ENCODE data around the gene TMEM25.

Gene TMEM25

GRCh38 chr11:118521892-118522311, 9.1 kb upstream of the TMEM25 start:
- no peaks in the 10 kb centered on the region for H3K79me2 ChIP-seq (ENCODE audit: control insufficient read depth, insufficient read depth, low read length, unreplicated experiment)
- H3K4me3 ChIP-seq (ENCODE audit: low read depth, low read length) = no peak overlapping the region
- peaks cover 29% of the 10 kb centered on the region for H3K36me3 ChIP-seq (ENCODE audit: insufficient read depth, low read length)
- no peak overlapping the region for H3K27ac ChIP-seq (ENCODE audit: low read depth, low read length)
- no peaks in the 10 kb centered on the region for H3K4me1 ChIP-seq (ENCODE audit: control insufficient read depth, insufficient read depth, low read length, unreplicated experiment)
- no peaks in the 10 kb centered on the region for H3K27me3 ChIP-seq (ENCODE audit: insufficient read depth, low read length)
- no peak overlapping the region for H2AFZ ChIP-seq (ENCODE audit: low read length, unreplicated experiment)

GRCh38 chr11:118522571-118523072, 8.4 kb upstream of the TMEM25 start:
- Histone ChIP-seq H3K27me3 (ENCODE audit: insufficient read depth, low read length) (no peaks in the 10 kb centered on the region), H3K36me3 (ENCODE audit: insufficient read depth, low read length) (peaks cover 29% of the 10 kb centered on the region), H3K79me2 (ENCODE audit: control insufficient read depth, insufficient read depth, low read length, unreplicated experiment) (no peaks in the 10 kb centered on the region), H3K4me3 (ENCODE audit: low read depth, low read length) (no peak overlapping the region), H3K4me1 (ENCODE audit: control insufficient read depth, insufficient read depth, low read length, unreplicated experiment) (no peaks in the 10 kb centered on the region), H3K27ac (ENCODE audit: low read depth, low read length) (no peak overlapping the region), H2AFZ (ENCODE audit: low read length, unreplicated experiment) (no peak overlapping the region)

GRCh38 chr11:118524356-118524755, 6.6 kb upstream of the TMEM25 start:
- no peaks in the 10 kb centered on the region for H3K27me3 ChIP-seq (ENCODE audit: insufficient read depth, low read length)
- no peak overlapping the region for H2AFZ ChIP-seq (ENCODE audit: low read length, unreplicated experiment)
- H3K79me2 ChIP-seq (ENCODE audit: control insufficient read depth, insufficient read depth, low read length, unreplicated experiment) = no peaks in the 10 kb centered on the region
- peaks cover 21% of the 10 kb centered on the region for H3K36me3 ChIP-seq (ENCODE audit: insufficient read depth, low read length)
- H3K4me3 ChIP-seq (ENCODE audit: low read depth, low read length) = no peak overlapping the region
- no peaks in the 10 kb centered on the region for H3K4me1 ChIP-seq (ENCODE audit: control insufficient read depth, insufficient read depth, low read length, unreplicated experiment)
- H3K27ac ChIP-seq (ENCODE audit: low read depth, low read length) = no peak overlapping the region

- Histone ChIP-seq H2AFZ (ENCODE audit: low read length, unreplicated experiment) (no peak overlapping the region), H3K27ac (ENCODE audit: low read depth, low read length) (no peak overlapping the region), H3K4me1 (ENCODE audit: control insufficient read depth, insufficient read depth, low read length, unreplicated experiment) (peaks cover 2% of the 10 kb centered on the region), H3K36me3 (ENCODE audit: insufficient read depth, low read length) (peaks cover 16% of the 10 kb centered on the region), H3K27me3 (ENCODE audit: insufficient read depth, low read length) (no peaks in the 10 kb centered on the region), H3K79me2 (ENCODE audit: control insufficient read depth, insufficient read depth, low read length, unreplicated experiment) (no peaks in the 10 kb centered on the region), H3K4me3 (ENCODE audit: low read depth, low read length) (no peak overlapping the region)
Measured at GRCh38 chr11:118524757-118525470, 6.1 kb upstream of the TMEM25 start.

- Histone ChIP-seq H3K4me3 (ENCODE audit: low read depth, low read length) (no peak overlapping the region), H3K27me3 (ENCODE audit: insufficient read depth, low read length) (no peaks in the 10 kb centered on the region), H3K27ac (ENCODE audit: low read depth, low read length) (no peak overlapping the region), H3K4me1 (ENCODE audit: control insufficient read depth, insufficient read depth, low read length, unreplicated experiment) (peaks cover 4% of the 10 kb centered on the region), H3K79me2 (ENCODE audit: control insufficient read depth, insufficient read depth, low read length, unreplicated experiment) (no peaks in the 10 kb centered on the region), H2AFZ (ENCODE audit: low read length, unreplicated experiment) (no peak overlapping the region), H3K36me3 (ENCODE audit: insufficient read depth, low read length) (peaks cover 3% of the 10 kb centered on the region; the same call in 1 of the 2 replicates)
Measured at GRCh38 chr11:118526688-118527087, 4.3 kb upstream of the TMEM25 start.

DNA sequence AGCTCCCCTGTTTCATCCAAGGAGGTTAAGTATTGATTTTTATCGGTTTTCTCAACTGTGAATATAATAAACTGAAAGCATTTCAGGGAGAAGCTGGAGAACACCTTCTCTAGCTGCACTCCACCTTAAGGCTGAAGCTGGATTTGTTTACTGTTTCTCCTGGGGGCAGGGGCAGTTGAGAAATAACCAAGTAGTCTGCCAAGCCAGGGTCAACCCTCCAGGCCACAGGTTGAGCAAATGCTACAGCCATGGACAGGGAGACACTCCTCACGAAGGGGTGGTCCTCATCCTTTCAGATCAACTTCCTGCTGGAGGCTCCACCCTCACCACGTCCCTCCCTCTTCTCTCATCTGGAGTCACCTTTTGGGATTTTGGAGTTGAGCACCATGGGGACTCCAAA, 3.9 kb upstream of the TMEM25 start, which contains the start of gene TTC36:
TSS of gene TTC36 (plus strand) at position 366 of the 400 bp plus-strand sequence. CDS start at position 387, 21 bp downstream.
- no peak within 1 kb of the TSS for H2AFZ ChIP-seq (ENCODE audit: low read length, unreplicated experiment)
- peaks cover 4% of the 10 kb centered on the region for H3K4me1 ChIP-seq (ENCODE audit: control insufficient read depth, insufficient read depth, low read length, unreplicated experiment)
- H3K36me3 ChIP-seq (ENCODE audit: insufficient read depth, low read length) = peaks cover 3% of the 10 kb centered on the region; the same call in 1 of the 2 replicates
- H3K27me3 ChIP-seq (ENCODE audit: insufficient read depth, low read length) = no peaks in the 10 kb centered on the region
- no peak within 1 kb of the TSS for H3K4me3 ChIP-seq (ENCODE audit: low read depth, low read length)
- H3K79me2 ChIP-seq (ENCODE audit: control insufficient read depth, insufficient read depth, low read length, unreplicated experiment) = no peaks in the 10 kb centered on the region
- H3K27ac ChIP-seq (ENCODE audit: low read depth, low read length) = no peak within 1 kb of the TSS

DNA sequence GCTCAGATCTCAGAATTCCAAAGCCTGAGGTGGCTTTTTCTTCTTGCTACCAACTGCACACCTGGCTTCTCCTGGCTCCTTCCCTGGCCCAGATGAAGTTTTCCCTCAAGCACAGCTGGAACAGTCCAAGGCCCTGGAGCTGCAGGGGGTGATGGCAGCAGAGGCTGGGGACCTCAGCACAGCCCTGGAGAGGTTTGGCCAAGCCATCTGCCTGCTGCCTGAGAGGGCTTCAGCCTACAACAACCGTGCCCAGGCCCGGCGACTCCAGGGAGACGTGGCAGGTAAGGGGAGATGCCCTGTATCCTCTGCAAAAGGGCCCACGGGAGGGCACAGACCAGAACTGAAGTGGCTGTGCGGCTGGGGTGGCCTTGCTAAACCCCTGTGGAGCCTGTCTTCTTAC, 2.5 kb upstream of the TMEM25 start:
- no peaks in the 10 kb centered on the region for H3K27me3 ChIP-seq (ENCODE audit: insufficient read depth, low read length)
- no peaks in the 10 kb centered on the region for H3K36me3 ChIP-seq (ENCODE audit: insufficient read depth, low read length)
- no peaks in the 10 kb centered on the region for H3K79me2 ChIP-seq (ENCODE audit: control insufficient read depth, insufficient read depth, low read length, unreplicated experiment)
- peaks cover 4% of the 10 kb centered on the region for H3K4me1 ChIP-seq (ENCODE audit: control insufficient read depth, insufficient read depth, low read length, unreplicated experiment)
- no peak overlapping the region for H3K27ac ChIP-seq (ENCODE audit: low read depth, low read length)
- H3K4me3 ChIP-seq (ENCODE audit: low read depth, low read length) = no peak overlapping the region
- no peak overlapping the region for H2AFZ ChIP-seq (ENCODE audit: low read length, unreplicated experiment)

DNA sequence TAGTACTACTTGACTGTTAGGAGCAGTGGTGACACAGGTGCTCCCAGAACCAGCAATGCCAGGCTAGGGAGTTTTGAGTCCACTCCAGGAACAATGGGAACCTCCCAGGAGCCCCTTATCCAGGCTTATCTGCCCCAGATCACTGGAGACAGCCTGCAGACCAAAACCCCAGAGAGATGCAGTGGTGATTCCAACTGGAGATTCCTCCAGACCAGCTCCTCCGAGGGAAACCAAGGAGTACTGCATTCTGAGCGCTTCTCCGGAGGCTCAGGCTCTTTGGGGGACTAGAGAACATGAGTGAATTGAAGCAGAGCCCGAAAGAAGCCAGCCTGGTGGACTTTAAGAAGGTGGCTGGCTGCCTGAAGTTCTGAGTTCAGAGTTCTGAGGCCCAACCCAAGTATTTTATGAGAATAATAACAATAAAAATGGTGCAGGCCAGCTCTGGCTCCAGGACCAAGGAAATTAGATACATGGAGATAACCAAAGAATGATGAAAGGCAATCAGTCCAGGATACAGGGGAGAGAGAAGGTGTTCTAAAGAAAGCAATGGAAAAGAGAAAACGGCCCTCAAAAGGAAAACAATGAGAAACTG, 1.3 kb upstream of the TMEM25 start:
- no peak overlapping the region for H2AFZ ChIP-seq (ENCODE audit: low read length, unreplicated experiment)
- no peaks in the 10 kb centered on the region for H3K36me3 ChIP-seq (ENCODE audit: insufficient read depth, low read length)
- H3K79me2 ChIP-seq (ENCODE audit: control insufficient read depth, insufficient read depth, low read length, unreplicated experiment) = no peaks in the 10 kb centered on the region
- H3K27me3 ChIP-seq (ENCODE audit: insufficient read depth, low read length) = no peaks in the 10 kb centered on the region
- H3K4me3 ChIP-seq (ENCODE audit: low read depth, low read length) = peak overlapping the region; percentile 80
- H3K27ac ChIP-seq (ENCODE audit: low read depth, low read length) = no peak overlapping the region
- peaks cover 4% of the 10 kb centered on the region for H3K4me1 ChIP-seq (ENCODE audit: control insufficient read depth, insufficient read depth, low read length, unreplicated experiment)

DNA sequence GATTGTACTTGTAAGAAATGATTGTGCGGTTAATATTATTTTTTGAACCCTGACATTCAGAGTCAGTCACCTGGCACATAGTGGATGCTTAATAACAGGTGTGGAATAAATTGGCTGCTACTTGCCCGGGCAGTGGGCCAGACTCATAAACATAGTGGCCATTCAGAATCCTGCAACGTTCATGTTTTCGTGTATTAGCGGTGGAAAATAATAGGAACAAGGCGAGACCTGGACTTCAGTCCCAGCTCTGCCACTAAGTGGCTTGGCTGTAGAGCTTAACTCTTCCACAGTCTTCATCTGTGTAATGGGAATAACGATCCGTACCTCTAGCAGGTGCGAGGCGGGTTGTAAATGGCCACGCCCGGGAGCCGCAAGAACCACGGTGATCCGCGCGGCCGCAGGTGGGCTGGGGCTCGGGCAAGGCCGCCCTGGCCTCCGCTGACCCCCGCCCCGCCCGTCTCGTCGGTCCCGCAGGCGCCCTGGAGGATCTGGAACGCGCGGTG, 761 bp upstream of the TMEM25 start:
- Histone ChIP-seq H3K27me3 (ENCODE audit: insufficient read depth, low read length) (no peaks in the 10 kb centered on the region), H3K27ac (ENCODE audit: low read depth, low read length) (no peak overlapping the region), H3K79me2 (ENCODE audit: control insufficient read depth, insufficient read depth, low read length, unreplicated experiment) (no peaks in the 10 kb centered on the region), H3K4me3 (ENCODE audit: low read depth, low read length) (peak overlapping the region; percentile 80), H2AFZ (ENCODE audit: low read length, unreplicated experiment) (peak overlapping the region; percentile 36), H3K4me1 (ENCODE audit: control insufficient read depth, insufficient read depth, low read length, unreplicated experiment) (peaks cover 4% of the 10 kb centered on the region), H3K36me3 (ENCODE audit: insufficient read depth, low read length) (no peaks in the 10 kb centered on the region)

GRCh38 chr11:118531597-118532084, 649 bp downstream of the TMEM25 start:
- H3K79me2 ChIP-seq (ENCODE audit: control insufficient read depth, insufficient read depth, low read length, unreplicated experiment) = no peaks in the 10 kb centered on the region
- no peak overlapping the region for H3K27ac ChIP-seq (ENCODE audit: low read depth, low read length)
- H3K36me3 ChIP-seq (ENCODE audit: insufficient read depth, low read length) = no peaks in the 10 kb centered on the region
- no peaks in the 10 kb centered on the region for H3K27me3 ChIP-seq (ENCODE audit: insufficient read depth, low read length)
- peak overlapping the region; percentile 80 for H3K4me3 ChIP-seq (ENCODE audit: low read depth, low read length)
- H3K4me1 ChIP-seq (ENCODE audit: control insufficient read depth, insufficient read depth, low read length, unreplicated experiment) = peaks cover 4% of the 10 kb centered on the region
- peak overlapping the region; percentile 36 for H2AFZ ChIP-seq (ENCODE audit: low read length, unreplicated experiment)
